Stimulated activated CD8-positive, alpha-beta memory T cell treated with anti-CD3 and anti-CD28 coated beads, Interleukin-12 subunit alpha, Interleukin-12 subunit beta, amount 100 ng/mL, for 1 hour (primary cell): ENCODE measurements around the gene C1QL2.

Experiments used
- DNase-seq: peaks from one replicate; pipeline ENCODE4 v3.0.0-alpha.2; 2020; ENCODE audit warnings: low read depth

Gene C1QL2

DNA sequence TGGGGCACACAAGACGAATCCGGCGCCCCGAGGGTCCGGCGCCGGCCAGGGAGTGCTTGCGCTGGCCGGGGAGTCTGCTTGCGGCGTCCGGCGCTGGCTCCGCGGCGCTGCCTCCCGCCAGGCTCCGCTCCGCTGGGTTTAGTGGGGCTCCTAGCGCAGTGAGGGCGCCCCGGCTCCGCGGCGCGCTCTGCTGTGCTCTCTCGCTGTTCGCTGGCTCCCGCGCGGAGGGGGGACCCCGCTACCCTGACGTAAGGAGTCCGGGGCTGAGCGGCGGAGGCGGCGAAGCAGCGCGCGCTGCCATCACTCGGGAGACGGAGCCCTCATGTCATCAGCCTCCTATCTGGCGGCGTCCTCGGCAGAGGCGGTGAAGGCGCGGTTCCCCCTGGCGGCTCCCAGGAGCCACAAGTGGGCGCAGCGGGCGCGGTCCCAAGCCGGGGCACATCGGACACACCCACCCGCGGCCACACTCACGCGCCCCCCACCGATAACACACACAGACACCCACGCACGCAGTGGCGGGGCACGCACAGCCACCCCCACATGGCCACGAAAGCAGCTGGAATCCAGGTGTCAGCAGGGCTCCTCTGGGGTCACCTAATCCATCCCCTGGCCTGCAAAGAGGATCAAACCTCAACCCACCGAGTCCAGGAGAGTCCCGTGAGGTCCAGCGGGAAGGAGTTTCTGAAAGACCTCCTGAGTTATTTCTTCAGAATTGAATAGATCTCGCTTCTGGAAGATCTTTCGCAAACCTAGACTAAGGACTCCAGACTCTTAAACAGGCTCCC is at the start of gene C1QL2:
C1QL2 (minus strand) TSS at position 189 of the 785 bp plus-strand sequence. CDS start 482 bp downstream, outside the sequence.
- DNase-seq: no peak

DNA sequence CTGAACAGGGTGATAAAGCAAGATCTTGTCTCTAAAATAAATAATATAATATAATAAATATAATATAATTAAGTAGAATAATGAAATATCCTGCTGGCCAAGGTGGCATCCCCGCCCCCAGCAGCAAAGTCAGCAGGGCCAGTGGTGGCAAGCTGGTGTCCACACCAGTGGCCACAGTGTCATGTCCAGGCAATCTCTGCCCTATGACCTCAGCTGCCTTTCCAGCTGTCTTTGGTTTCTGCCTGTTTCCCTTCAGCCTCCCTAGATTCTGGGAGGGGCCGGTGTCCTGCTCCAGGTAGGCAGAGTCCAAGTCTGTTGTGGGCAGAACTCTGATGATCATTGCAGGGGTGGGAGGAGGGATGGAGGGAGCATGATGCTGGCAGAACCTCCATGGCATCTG is 48.9 kb upstream of the C1QL2 start:
- DNase-seq: no peak

DNA sequence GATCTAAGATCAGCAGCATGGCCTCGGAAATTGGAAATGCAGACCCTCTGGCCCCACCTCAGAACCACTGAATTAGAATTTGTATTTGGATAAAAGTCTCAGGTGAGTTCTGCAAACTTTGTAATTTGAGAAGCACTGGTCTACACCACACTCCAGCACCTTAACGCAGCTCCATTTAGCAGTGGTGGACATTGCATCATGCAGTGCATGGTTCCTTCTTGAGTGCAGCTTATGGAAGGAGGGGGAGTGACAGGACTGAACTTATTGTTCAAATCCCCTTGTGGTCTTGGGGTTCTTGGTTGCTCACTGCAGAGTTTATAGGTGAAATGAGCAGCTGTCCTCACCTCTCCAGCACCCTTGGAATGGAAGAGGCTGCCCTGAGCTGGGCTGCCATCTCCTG is 47.6 kb upstream of the C1QL2 start:
- DNase-seq: no peak

DNA sequence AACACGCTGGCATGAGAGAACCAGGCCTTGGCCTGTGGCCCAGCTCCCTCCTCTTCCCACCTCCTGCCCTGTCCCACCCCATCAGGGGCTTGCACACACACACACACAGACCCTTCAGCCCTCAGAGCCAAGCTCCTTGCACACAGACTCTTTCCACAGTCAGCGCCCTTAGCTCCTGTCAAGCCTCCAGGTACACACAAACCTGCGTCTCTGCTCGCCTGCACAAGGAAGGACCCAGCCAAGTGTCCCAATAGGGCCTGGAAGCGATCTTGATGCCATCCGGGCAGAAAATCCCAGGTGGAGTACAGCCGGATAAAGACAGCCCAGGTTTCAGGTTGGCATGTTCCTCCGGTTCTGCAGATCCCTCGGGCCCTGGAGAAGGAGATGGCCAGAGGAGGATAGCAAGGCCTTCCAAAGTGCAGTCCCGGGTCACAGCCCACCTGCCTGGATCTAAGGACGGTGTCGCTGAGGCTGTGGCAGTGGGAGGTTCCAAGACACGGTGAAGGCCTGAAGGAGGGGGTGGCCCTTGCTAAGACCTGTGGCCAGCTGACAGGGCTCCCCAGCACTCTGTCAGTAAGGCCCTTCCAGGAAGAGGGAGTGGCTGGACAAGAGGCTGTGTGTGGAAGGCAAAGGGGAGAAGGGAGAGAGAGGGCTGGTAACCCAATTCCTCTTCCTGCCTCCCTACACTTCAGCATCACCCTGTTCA is 46.6 kb upstream of the C1QL2 start:
- DNase-seq: no peak

DNA sequence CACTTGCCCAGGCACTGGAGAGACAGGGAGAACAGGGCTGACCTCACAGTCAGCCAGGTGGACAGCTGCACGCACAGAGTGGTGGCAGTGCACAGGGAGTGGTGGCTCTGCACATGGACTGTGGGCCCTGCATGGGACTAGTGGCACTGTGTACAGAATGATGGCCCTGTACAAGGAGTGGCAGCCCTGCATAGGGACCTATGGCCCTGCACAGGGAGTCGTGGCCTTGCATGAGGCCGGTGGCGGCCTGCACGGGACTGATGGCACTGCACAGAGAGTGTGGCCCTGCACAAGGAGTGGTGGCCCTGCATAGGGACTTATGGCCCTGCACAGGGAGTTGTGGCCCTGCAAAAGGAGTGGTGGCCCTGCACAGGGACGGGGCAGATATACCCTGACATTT is 46.0 kb upstream of the C1QL2 start:
- no peak for DNase-seq

DNA sequence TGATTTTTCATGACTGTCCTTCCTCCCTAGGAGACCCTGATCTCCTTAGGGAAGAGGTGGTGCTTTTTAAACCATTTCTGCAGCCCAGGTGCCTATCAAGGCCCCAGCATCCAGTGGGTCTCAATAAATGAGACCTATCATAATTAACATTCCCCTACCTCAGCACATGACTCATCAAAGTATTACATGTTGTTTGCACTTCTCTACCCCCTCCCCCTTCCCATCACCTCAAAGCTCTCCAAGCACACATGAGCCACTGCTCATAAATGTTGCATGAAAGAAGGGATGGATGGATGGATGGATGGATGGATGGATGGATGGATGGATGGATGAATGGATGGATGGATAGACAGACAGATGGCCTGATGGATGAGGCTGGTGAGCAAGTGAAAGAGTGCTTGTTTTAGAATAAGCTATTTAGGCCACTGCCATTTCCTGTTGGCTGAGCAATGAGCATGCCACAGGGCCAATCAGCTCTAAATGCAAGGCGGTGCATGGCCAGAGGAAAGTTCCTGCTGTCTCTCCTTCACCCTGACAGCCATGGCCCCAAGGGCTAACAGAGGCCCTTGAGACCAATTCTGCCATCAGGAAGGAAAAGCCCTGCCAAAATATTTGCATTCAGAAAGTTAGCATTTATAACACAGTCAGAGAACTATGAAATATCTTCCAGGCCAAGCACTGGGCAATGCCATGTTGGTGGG is 44.2 kb upstream of the C1QL2 start:
- no peak for DNase-seq

DNA sequence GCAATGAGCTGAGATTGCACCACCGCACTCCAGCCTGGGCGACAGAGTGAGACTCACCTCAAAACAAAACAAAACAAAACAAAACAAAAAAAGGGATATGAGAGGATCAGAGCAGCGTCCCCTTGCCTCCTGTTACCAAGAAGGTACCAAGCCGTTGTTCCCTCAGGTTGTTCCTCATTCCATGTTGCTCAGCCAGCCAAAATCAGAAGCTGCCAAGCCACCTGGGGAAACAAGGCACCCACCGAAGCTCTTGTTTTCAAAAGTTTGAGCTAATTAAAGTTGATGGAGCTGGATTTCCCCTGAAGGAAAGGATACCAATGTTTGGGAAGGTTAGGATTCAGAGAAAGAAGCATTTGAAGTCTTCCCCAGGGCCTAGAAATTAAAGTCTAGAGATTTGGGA is 43.3 kb upstream of the C1QL2 start:
- DNase-seq: no peak

DNA sequence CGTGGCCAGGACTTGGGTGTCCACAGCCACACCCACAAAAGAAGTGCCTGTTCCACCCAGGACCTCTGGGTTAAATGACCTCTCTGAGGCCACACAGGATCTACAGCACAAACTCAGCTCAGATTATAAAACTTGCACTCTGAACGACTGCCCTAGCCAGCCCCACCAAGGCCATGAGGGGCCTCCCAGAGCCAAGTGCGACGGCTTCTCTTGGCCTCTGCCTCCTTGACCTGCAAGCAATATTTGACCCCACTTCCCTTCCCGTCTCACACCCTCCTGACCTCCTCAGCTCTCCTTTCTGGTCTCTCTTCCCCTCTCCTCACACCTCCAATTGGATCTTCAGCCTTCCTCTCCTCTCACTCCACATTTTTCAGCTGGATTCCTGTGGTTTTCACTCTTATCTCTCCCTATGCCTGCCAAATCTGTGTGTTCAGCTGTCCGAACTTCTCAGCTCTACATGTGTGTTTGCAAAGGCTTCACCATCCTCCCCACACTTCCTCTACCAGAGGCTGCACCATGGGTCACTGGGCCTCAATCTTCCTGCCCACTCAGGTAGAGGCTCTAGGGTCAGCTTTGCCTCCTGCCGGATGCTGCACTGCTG is 39.8 kb upstream of the C1QL2 start:
- no peak for DNase-seq

DNA sequence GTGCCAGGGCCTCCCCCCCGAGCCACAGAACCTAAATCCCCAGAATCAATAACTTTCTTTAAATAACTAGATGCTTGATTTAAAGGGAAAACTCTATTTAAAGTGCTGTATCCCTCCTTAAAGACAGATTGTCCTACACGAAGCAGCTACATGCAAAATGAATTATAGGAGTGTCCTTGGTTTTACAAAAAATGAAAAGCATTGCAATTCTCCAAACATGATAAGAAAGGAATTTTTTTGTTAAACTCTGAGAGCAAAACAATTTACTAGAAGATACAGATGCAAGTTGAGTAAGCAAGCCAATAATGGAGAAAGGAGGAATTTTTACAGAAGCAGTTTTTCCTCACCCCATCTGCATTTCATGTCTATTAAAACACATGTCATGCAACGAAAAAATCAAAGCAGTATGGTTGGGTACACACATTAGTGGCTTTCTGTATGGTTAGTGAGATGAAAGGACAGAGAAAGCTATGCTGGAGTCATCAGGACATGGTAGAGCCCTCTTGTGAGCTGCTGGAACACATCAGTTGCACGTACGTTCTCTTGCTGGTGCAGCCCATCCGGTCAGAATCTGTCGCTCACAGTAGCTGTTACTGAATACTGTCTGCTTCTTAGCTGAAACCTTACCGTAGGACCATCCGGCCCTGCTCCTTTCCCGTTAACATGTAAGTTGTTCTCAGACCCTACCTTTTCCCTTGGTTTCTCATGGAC is 39.1 kb upstream of the C1QL2 start:
- DNase-seq: no peak

DNA sequence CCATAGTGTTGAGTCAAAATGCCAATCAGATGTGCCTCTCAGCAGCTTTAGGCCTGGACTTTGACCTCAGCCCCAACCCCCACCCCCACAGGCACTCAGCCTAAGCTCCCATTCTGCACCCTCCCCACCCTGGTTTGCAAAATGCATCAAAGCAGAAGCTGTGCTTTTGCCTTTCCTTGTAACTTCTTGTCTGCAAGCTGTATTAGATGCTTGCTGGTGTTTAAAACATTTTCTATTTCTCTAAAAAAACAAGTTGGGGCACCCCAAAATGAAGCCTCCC is 38.5 kb upstream of the C1QL2 start:
- DNase-seq: no peak

DNA sequence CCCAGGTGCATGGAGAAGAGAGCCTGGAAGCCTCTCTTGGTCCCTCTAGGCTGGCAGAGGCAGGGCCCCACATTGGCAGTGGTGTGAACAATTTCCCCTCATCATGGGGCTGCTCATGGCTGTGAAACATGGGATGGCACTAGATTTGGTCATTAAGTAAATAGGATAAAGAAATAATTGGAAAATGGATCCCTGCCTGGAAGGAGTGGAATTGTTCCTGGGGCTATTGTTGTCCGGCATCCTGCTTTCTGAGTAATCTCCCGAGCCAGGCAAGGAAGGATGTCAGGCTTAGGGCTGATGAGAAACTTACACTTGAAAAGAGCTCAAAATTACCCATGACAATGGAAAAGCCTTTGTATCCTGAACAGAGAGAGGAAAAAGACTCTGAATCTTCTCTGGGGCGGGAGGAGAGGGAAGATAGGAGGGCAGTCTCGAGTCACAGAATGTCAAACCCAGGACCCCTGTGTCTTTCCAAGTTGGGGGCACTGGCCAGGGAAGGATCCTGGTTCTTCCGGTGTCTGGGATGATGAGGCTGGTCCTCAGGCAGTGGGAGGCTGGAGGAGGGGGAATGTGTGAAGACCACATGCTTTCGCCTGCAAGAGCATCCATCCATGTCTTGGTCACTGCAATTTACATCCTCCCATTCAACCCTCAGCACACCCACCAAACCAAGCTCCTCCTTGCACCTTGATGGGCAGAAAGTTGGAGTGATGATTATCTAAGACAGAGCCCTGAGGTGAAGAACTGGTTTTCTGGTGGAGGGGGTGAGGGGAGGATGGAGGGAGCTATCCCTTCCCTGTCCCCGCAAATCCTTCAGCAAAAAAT is 38.0 kb upstream of the C1QL2 start:
- DNase-seq: no peak

DNA sequence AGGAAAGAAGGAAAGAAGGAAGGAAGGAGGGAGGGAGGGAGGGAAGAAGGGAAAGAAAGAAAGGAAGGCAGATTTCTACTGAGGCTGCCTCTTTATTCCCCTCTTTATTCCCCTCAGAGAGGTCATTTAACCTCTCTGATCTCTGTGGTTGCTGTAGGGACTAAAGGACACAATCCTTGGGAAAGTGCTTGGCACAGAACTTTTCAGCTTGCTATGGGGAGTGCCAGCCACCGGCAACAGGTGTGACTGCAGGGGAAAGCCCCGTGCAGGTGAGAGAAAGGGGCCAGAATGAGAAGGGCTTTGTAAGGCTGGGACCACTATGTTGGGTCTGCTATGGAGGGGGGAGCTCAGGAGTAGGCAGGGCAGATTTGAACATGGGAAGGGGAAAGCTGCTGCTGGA is 37.3 kb upstream of the C1QL2 start:
- DNase-seq: no peak

DNA sequence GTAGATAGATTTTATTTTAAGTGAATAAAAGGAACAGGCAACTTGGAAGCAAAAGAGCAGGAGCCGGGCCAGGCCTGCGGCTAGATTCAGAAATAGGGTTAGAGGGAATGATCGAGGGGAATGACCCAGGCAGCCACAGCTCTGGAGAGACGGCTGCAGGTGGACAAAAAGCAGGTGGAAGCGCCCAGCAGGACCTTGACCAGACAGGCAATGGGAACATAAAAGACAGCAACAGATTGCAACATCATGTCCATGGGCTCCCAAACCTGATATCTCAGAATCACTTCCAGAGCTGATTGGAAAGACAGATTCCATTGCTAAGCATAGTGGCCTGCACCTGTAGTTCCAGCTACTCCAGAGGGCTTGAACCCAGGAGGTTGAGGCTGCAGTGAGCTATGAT is 36.5 kb upstream of the C1QL2 start:
- DNase-seq: no peak

DNA sequence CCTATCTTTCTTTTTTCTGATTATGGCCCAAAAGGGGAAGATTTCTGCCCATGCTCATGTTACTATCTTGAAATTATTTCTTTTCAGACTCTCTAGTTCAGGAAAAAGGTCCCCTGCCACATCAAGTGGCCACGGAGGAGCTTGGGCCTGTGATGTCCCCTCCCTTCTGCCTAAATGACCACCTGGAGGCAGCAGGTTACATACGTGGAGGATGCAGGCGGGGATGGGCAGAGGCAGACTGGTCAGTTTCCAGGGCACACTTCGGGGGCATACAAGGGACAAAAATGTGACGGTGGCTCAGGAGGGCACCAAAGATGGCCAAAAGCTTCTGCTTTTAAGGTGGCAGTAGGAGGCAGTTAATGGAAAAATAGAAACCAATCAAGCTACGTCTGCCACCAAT is 34.3 kb upstream of the C1QL2 start:
- no peak for DNase-seq

DNA sequence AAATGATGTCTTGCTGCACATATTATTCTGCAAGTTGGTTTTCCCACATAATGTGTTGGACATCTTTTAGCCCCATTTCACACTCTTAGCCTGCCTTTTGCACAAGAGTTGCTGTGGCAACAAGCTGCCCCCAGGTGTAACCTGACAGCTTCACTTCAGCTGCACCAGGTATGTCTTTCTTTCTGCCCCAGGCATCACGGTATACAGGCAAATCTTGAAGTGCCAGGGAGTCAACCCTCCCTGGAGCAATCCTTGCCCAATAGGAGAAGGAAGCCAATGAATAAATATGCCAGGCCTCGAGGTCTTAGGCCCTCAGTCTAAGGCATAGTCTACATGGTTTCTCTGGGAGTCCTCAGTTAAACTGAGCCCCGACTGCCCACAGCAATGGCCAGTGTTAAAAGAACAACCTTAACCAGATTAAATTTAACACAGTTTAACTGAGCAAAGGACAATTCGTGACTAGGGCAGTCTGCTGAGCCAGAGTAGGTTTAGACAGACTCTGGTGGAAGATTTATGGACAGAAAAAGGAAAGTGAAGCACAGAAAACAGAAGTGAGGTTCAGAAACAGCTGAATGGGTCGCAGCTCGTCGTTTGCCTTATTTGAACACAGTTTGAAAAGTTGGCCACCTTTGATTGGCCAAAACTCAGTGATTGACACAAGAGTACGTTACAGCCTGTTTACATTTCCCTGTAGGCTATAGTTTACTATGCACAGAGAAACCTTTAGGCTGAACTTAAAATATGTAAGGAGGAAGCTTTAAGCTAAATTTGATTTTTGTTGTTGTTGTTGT is 32.0 kb upstream of the C1QL2 start:
- no peak for DNase-seq

DNA sequence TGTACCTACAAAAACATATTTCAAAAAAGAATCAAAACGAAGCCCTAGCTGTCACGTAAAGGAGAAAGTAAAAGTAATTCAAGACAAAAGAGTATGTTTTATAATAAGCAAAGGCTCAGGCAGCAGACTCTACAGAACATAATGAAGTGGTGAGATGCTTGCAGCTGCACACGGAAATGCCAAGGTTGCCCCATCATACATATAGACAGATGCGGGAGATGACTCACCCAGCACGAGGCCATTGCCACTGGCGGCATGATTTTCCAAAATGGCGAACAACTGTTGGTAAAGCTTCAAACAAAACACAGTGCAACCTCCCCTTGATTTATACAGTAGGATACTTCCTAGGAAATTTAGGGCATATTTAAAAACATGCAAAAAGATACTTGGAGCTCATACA is 26.0 kb upstream of the C1QL2 start:
- no peak for DNase-seq

DNA sequence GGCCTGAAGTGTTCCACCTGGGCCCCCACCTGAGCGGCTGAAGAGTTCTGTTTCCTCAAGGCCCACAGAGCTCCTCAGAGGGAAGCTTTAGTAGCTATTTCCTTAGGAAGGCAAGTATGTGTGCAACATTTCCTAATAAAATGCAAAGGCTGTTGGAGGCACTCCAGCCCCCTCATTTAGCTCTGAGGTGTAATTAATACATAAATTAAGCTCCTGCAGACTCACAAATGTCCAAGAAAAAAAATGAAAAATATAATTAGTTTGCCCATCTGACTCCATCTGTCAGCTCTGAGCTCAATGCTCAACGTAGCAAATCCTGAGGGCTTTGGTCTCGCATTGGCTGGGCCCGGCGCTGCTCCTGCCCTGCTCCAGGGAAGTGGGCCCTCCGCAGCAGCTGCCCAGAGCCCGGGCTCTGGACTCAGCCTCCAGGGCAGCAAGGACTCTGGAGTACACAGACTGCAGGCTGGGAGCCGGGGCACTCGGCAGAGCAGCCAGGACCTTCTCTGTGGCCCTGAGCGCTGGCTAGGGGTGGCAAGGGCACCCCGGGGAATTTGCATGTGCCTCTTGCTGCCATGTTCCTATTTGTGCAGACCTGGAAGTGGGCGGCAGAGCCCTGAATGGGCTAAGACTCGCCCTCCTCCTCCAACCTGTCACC is 23.4 kb upstream of the C1QL2 start:
- DNase-seq: no peak

DNA sequence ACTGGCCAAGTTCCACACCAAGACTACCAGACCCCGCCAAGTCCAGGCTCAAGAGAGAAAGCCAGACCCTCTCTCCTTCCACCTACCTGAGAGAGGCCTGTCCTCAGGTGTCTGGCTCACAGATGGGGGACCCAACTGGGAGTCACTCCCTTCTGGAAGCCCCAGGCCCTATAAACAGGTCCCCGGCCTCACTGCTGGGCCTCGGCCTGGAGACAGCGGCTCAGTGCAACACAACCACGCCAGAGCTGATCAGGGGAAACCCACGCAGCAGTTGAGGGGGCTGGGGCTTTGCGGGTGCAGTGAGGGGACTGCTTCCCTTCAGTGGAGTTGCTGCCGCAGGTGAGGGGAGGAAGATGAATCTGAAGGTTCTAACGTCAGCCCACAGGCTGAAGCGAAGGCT is 22.8 kb upstream of the C1QL2 start:
- no peak for DNase-seq

DNA sequence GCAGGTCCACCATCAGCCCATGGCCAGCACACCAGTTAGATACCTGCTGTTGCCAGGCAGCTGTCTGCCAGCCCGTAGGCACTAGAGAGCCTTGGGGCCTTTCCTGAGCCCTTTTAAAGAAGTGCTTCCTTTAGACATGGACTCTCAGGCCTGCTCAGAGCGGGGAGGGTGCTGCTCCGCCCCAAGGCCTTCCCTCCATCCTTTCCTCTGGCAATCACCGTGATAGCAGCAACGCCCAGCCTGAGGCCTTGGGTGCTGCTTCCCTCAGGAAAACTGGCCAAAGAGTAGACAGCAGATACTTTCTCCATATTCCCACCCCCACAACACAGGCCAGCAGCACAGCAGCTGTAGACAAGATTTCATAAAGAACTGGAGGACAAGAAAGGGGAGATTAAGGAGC is 22.3 kb upstream of the C1QL2 start:
- no peak for DNase-seq

DNA sequence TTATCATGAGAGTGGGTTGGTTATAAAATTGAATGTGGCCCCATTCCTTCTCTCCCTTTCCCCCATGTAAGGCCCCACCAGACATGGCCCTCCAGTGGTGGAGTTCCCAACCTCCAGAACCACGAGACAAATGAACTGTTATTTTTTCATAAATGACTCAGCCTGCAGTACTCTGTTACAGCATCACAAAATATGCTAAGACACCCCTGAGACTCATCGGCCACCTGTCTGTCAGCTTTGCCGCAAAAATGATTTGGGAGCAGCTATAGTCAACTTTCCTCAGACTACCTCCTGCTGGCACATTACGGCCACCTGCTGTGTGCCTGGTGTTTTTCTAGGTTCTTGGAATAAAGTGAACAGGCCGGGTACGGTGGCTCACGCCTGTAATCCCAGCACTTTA is 21.4 kb upstream of the C1QL2 start:
- no peak for DNase-seq
